ENCODE data around the gene GALNT1. TPM values are rescaled to one million over a fixed set of nuclear protein-coding genes. Genes with fewer than 3 reads are reported as not detected.

The GALNT1 gene
- total RNA-seq, 1 experiment from 2014 or later, result 77.9 TPM

GRCh38 chr18:35616074-35616473 lies 34.5 kb downstream of the GALNT1 start:
- H3T11ph ChIP-seq (ENCODE audit: low read length), result no peak overlapping the region
- no peaks in the 10 kb centered on the region for H3K27me3 Mint-ChIP-seq (ENCODE audit: low read depth)

More at GRCh38 chr18:35616074-35616473, 34.5 kb downstream of the GALNT1 start:
- no peaks in the 10 kb centered on the region for H3K9me3 Mint-ChIP-seq
- Histone ChIP-seq H3K27ac (ENCODE audit: insufficient read length, low read depth, low read length) (no peak overlapping the region), H3K27me3 (ENCODE audit: insufficient read depth, low read length) (no peaks in the 10 kb centered on the region), H2BK15ac (ENCODE audit: low read depth, low read length) (no peak overlapping the region), H2BK20ac (ENCODE audit: low read depth, low read length, poor library complexity, severe bottlenecking) (no peak overlapping the region), H4K20me1 (ENCODE audit: control insufficient read depth, insufficient read depth, insufficient read length) (no peaks in the 10 kb centered on the region), H4K91ac (ENCODE audit: insufficient read length, low read depth, low read length) (no peak overlapping the region), H3K9me3 (ENCODE audit: control insufficient read depth, low read depth, low read length) (no peaks in the 10 kb centered on the region), H3K4me2 (ENCODE audit: insufficient read depth, insufficient read length, low read length) (no peak overlapping the region), H2BK12ac (ENCODE audit: insufficient read length, low read depth, low read length) (no peak overlapping the region), H3K4me1 (ENCODE audit: insufficient read depth, low read length) (no peaks in the 10 kb centered on the region), H3K9ac (ENCODE audit: extremely low read depth, insufficient read length, low read length) (no peak overlapping the region), H2AFZ (ENCODE audit: low read length) (no peak overlapping the region), H3K56ac (ENCODE audit: insufficient read length, low read depth, low read length) (no peak overlapping the region), H4K5ac (ENCODE audit: insufficient read length, low read depth, low read length) (no peak overlapping the region), H4K8ac (replicated peaks; ENCODE audit: insufficient read length, low read depth, low read length) (no peak overlapping the region), H3K79me2 (ENCODE audit: insufficient read depth, low read length) (no peaks in the 10 kb centered on the region; the same call in 1 of the 2 replicates), H2BK120ac (ENCODE audit: low read depth, low read length, poor library complexity, severe bottlenecking) (no peak overlapping the region), H3K79me1 (ENCODE audit: insufficient read depth, low read depth, low read length, poor library complexity, severe bottlenecking) (no peaks in the 10 kb centered on the region), H3K23ac (ENCODE audit: insufficient read length, low read depth, low read length) (no peak overlapping the region), H2AK5ac (ENCODE audit: insufficient read length, low read length) (no peak overlapping the region), H3K18ac (ENCODE audit: insufficient read length, low read depth, low read length) (no peak overlapping the region), H2BK5ac (ENCODE audit: insufficient read length, low read length) (no peak overlapping the region), H3K23me2 (ENCODE audit: insufficient read length, low read depth, low read length, poor library complexity, severe bottlenecking) (no peaks in the 10 kb centered on the region), H3K4ac (ENCODE audit: low read depth, low read length) (no peak overlapping the region), H3K14ac (ENCODE audit: insufficient read depth, low read length) (no peak overlapping the region)
- H3K4me1 Mint-ChIP-seq, result peaks cover 9 to 10% of the 10 kb centered on the region in 2 experiments
- no peak for TF ChIP-seq CTCF (conservative IDR thresholded peaks at IDR 0.05)
- no CpG with 5 or more reads among the region's 2 CpGs for WGBS (ENCODE audit: extremely low coverage, insufficient read length, low lambda C conversion rate)
- no peak overlapping the region for H3K4me3 Mint-ChIP-seq
- H3K36me3 Mint-ChIP-seq (ENCODE audit: insufficient read depth in 1 of 3, low read depth in 3 of 3), result peaks cover 0 to 1% (median 0%) of the 10 kb centered on the region in 3 experiments; a peak in 1 of 7 replicates
- H3K27ac Mint-ChIP-seq, result no peak overlapping the region
- no peak for DNase-seq
